ENCODE data around the gene SMC5. TPM values are rescaled to one million over a fixed set of nuclear protein-coding genes. Genes with fewer than 3 reads are reported as not detected.

SMC5 gene
- total RNA-seq, 1 experiment from 2014 or later: 15.1 TPM

DNA sequence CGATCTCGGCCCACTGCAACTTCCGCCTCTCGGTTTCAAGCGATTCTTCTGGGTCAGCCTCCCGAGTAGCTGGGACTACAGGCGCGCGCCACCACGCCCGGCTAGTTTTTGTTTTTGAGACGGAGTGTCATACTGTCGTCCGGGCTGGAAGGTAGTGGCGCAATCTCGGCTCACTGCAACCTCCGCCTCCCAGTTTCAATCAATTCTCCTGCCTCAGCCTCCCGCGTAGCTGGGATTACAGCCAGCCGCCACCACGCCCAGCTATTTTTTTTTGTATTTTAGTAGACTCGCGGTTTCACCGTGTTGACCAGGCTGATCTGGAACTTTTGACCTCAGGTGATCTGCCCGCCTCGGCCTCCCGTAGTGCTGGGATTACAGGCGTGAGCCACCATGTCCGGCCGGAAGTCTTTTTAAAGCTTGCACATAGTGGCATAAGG lies 1.2 kb downstream of the SMC5 start:
- DNase-seq (peak; percentile 4), ATAC-seq (no peak)
- Histone ChIP-seq H3K9me3 (ENCODE audit: low read length) (no peaks in the 10 kb centered on the region), H3K9me2 (replicated peaks; ENCODE audit: low read length) (no peaks in the 10 kb centered on the region), H3K4me2 (ENCODE audit: low read length) (peak overlapping the region; percentile 95), H3K27ac (ENCODE audit: low read length) (peak overlapping the region; percentile 95), H4K20me1 (ENCODE audit: low read length) (peaks cover 54% of the 10 kb centered on the region), H3K4me3 (ENCODE audit: low read length) (peak overlapping the region; percentile 97), H3K9ac (ENCODE audit: low read length) (peak overlapping the region; percentile 97), H3K4me1 (ENCODE audit: insufficient read depth, low read length) (peaks cover 67% of the 10 kb centered on the region), H3K36me3 (ENCODE audit: low read depth, low read length) (peaks cover 33% of the 10 kb centered on the region), H3K27me3 (ENCODE audit: low read length) (no peaks in the 10 kb centered on the region), H3K79me2 (ENCODE audit: low read length) (peaks cover 75% of the 10 kb centered on the region), H3F3A (ENCODE audit: low read length, unreplicated experiment) (no peaks in the 10 kb centered on the region), H2AFZ (ENCODE audit: low read length) (no peak overlapping the region)
- POLR2A ChIA-PET (ENCODE audit: unreplicated experiment): no interaction called here
- intact Hi-C loops (cut with micrococcal nuclease): no loop called here
- CTCF ChIA-PET: no interaction called here
- BruUV-seq (replicated peaks): no TSS peak
- no peak for TF ChIP-seq EZH2phosphoT487 (IDR thresholded peaks at IDR 0.05; ENCODE audit: borderline replicate concordance, low read length)
- TF ChIP-seq, protein P1, sequence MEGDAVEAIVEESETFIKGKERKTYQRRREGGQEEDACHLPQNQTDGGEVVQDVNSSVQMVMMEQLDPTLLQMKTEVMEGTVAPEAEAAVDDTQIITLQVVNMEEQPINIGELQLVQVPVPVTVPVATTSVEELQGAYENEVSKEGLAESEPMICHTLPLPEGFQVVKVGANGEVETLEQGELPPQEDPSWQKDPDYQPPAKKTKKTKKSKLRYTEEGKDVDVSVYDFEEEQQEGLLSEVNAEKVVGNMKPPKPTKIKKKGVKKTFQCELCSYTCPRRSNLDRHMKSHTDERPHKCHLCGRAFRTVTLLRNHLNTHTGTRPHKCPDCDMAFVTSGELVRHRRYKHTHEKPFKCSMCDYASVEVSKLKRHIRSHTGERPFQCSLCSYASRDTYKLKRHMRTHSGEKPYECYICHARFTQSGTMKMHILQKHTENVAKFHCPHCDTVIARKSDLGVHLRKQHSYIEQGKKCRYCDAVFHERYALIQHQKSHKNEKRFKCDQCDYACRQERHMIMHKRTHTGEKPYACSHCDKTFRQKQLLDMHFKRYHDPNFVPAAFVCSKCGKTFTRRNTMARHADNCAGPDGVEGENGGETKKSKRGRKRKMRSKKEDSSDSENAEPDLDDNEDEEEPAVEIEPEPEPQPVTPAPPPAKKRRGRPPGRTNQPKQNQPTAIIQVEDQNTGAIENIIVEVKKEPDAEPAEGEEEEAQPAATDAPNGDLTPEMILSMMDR (conservative IDR thresholded peaks at IDR 0.05; ENCODE audit: low read depth, low read length): no peak
- TF ChIP-seq EZH2 (IDR thresholded peaks at IDR 0.05; ENCODE audit: low read length, unreplicated experiment): no peak

DNA sequence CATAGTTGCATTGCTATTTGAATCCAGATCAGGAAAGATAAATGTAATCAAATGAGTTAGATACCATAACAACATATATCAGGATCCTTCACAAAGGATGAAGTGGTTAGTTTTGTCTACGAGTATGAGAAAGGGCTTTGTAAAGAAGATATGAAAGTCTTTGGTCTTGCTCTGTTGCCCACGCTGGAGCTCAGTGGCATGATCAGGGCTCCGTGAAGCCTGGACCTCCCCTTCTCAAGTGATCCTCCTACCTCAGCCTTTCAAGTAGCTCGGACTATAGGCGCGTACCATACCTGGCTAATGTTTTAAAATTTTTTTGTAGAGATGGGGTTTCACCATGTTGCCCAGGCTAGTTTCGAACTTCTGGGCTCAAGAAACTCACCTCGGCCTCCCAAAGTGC lies 1.8 kb downstream of the SMC5 start:
- Histone ChIP-seq H3K79me2 (ENCODE audit: low read length) (peaks cover 72% of the 10 kb centered on the region), H3K9ac (ENCODE audit: low read length) (peak overlapping the region; percentile 97), H3F3A (ENCODE audit: low read length, unreplicated experiment) (no peaks in the 10 kb centered on the region), H3K27ac (ENCODE audit: low read length) (no peak overlapping the region), H3K4me3 (ENCODE audit: low read length) (peak overlapping the region; percentile 97), H3K4me2 (ENCODE audit: low read length) (peak overlapping the region; percentile 95), H3K9me2 (replicated peaks; ENCODE audit: low read length) (no peaks in the 10 kb centered on the region), H3K4me1 (ENCODE audit: insufficient read depth, low read length) (peaks cover 62% of the 10 kb centered on the region), H3K27me3 (ENCODE audit: low read length) (no peaks in the 10 kb centered on the region), H3K36me3 (ENCODE audit: low read depth, low read length) (peaks cover 35% of the 10 kb centered on the region), H3K9me3 (ENCODE audit: low read length) (no peaks in the 10 kb centered on the region), H2AFZ (ENCODE audit: low read length) (no peak overlapping the region), H4K20me1 (ENCODE audit: low read length) (peaks cover 54% of the 10 kb centered on the region)
- DNase-seq (no peak), ATAC-seq (no peak)
- no peak for TF ChIP-seq EZH2phosphoT487 (IDR thresholded peaks at IDR 0.05; ENCODE audit: borderline replicate concordance, low read length)
- TF ChIP-seq, protein P1 (conservative IDR thresholded peaks at IDR 0.05; ENCODE audit: low read depth, low read length): no peak
- no peak for TF ChIP-seq EZH2 (IDR thresholded peaks at IDR 0.05; ENCODE audit: low read length, unreplicated experiment)
- intact Hi-C loops (cut with micrococcal nuclease): no loop called here
- ChIA-PET CTCF (no interaction called here), POLR2A (ENCODE audit: unreplicated experiment) (no interaction called here)
- BruUV-seq (replicated peaks): no TSS peak

DNA sequence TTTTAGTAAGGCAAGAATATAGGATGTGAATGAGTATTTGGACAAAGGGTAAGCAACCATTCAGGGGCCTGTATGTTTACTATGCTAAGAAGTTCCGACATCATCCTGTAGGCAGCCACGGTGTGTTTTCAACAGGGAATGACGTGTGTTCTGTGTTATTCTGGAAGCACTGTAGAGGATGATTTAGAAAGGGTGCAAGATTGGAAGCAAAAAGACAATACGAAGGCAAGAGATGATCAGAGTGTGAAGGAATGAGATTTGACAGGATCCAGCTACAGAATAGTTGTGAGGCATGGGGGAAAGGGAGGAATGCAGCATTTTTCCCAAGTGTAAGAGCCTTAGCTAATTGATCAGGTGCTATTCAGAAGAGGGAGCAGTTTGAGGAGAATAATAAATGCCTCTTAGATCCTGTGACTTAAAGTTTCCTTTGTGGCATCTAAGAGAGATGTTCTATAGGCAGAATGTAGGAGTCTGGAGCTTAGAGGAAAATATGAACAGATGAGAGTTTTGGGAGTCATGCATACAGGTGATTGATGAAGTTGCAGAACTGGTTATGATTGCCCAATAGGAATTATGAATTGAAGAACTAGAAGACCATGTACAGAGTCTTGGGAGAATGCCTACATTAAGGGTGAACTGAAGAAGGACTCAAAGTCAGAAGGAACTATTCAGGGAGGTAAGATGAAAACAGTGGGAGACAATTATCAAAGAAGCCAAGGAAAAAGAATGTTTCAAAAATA lies 2.5 kb downstream of the SMC5 start:
- H3K4me1 ChIP-seq (ENCODE audit: insufficient read depth, low read length): peaks cover 59% of the 10 kb centered on the region
- H3K79me2 ChIP-seq (ENCODE audit: low read length): peaks cover 73% of the 10 kb centered on the region
- no peaks in the 10 kb centered on the region for H3K9me3 ChIP-seq (ENCODE audit: low read length)
- peaks cover 38% of the 10 kb centered on the region for H3K36me3 ChIP-seq (ENCODE audit: low read depth, low read length)
- no peak overlapping the region for H3K9ac ChIP-seq (ENCODE audit: low read length)
- no peaks in the 10 kb centered on the region for H3F3A ChIP-seq (ENCODE audit: low read length, unreplicated experiment)
- intact Hi-C loops (cut with micrococcal nuclease): no loop called here
- H4K20me1 ChIP-seq (ENCODE audit: low read length): peaks cover 54% of the 10 kb centered on the region
- H3K4me3 ChIP-seq (ENCODE audit: low read length): peak overlapping the region; percentile 97; the same call in 1 of the 2 replicates
- H3K27me3 ChIP-seq (ENCODE audit: low read length): no peaks in the 10 kb centered on the region
- no peak overlapping the region for H2AFZ ChIP-seq (ENCODE audit: low read length)
- TF ChIP-seq EZH2 (IDR thresholded peaks at IDR 0.05; ENCODE audit: low read length, unreplicated experiment) (no peak), EZH2phosphoT487 (IDR thresholded peaks at IDR 0.05; ENCODE audit: borderline replicate concordance, low read length) (no peak)
- TF ChIP-seq, protein P1 (conservative IDR thresholded peaks at IDR 0.05; ENCODE audit: low read depth, low read length): no peak
- no peak overlapping the region for H3K27ac ChIP-seq (ENCODE audit: low read length)
- ATAC-seq (no peak), DNase-seq (peak; percentile 52)
- POLR2A ChIA-PET (ENCODE audit: unreplicated experiment): no interaction called here
- H3K4me2 ChIP-seq (ENCODE audit: low read length): peak overlapping the region; percentile 95
- H3K9me2 ChIP-seq (replicated peaks; ENCODE audit: low read length): no peaks in the 10 kb centered on the region
- CTCF ChIA-PET: no interaction called here
- no TSS peak for BruUV-seq (replicated peaks)
